UCSD-AML1 (cell line): ENCODE data around the gene SLC30A5.
"Not testable (repeated sequence)": the region's sequence is repeated elsewhere in the genome, so short reads cannot be mapped to it uniquely, and the experiment has no call there.

Experiments used
- DNase-seq: peaks from one replicate; lab custom pipeline; 2025; ENCODE audit not compliant: unreplicated experiment; lab: John Stamatoyannopoulos, UW

The SLC30A5 gene

GRCh38 chr5:69103521-69103920 lies 9.7 kb downstream of the SLC30A5 start:
- no peak for DNase-seq

GRCh38 chr5:69105996-69106906 lies 12.4 kb downstream of the SLC30A5 start:
- DNase-seq: no peak

DNA sequence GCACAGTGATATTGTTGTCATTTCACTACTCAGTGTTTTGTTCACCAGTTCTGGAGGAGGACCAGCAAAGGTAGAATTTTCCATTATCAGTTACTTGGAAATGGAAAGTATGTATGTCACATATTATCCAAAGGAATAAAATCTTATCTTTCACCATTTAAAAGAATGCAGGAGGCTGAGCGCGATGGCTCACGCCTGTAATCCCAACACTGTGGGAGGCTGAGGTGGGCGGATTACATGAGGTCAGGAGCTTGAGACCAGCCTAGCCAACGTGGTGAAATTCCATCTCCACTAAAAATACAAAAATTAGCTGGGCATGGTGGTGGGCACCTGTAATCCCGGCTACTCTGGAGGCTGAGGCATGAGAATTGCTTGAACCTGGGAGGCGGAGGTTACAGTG lies 14.6 kb downstream of the SLC30A5 start:
- not testable (repeated sequence) for DNase-seq

DNA sequence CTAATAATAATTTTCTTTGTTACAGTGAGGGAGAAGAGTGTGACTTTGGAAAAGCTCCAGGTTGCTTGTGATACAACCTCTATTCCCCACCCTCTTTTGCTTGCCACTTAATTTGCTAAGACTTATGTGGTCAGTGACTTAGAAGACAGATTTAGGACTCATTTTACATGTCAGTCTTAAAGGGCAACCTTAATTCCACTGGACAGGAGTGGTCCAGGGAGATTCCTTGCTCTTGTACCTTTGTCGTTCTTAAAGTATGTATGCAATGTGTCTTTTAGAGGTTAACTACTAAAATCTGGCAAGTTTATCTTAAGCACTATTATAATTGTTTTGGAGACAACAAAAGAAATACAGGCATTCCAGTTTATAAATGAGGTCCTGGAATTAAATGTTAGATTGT lies 20.0 kb downstream of the SLC30A5 start:
- DNase-seq: no peak

DNA sequence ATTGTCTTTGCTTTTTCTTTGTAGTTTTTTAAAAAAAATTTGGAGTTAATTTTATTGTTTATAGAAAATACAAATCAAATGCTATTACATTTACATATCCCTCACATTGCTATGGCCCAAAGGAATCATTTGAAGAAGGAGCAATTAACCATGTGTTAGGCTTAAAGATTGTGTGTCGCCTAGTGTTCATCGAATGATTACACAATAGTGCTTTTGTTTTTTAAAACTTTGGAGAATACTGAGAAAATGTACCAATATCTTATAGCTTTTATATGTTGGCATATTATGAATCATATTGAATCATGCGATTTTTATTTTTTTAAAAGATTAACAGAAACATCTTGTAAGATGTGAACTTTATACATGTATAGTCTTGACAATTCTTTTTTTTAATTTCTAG lies 21.7 kb downstream of the SLC30A5 start:
- no peak for DNase-seq

DNA sequence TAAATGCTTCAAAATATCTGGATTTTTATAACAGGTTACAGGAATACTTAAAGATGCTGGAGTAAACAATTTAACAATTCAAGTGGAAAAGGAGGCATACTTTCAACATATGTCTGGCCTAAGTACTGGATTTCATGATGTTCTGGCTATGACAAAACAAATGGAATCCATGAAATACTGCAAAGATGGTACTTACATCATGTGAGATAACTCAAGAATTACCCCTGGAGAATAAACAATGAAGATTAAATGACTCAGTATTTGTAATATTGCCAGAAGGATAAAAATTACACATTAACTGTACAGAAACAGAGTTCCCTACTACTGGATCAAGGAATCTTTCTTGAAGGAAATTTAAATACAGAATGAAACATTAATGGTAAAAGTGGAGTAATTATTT lies 35.6 kb downstream of the SLC30A5 start:
- no peak for DNase-seq

GRCh38 chr5:69130241-69130640 lies 36.4 kb downstream of the SLC30A5 start:
- DNase-seq: no peak

DNA sequence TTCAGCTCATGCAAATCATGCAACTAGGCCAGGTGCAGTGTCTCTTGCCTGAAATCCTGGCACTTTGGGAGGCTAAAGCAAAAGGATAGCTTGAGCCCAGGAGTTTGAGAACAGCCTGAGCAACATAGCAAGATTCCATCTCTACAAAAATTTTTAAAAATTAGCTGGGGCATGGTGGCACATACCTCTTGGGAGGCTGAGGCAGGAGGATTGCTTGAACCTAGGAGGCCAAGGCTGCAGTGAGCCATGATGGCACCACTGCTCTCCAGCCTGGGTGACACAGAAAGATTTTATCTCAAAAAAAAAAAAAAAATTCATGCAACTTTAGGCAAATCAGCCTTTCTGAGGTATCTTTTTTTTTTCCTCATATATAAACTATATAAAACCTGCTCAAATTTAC lies 37.5 kb downstream of the SLC30A5 start:
- no peak for DNase-seq

DNA sequence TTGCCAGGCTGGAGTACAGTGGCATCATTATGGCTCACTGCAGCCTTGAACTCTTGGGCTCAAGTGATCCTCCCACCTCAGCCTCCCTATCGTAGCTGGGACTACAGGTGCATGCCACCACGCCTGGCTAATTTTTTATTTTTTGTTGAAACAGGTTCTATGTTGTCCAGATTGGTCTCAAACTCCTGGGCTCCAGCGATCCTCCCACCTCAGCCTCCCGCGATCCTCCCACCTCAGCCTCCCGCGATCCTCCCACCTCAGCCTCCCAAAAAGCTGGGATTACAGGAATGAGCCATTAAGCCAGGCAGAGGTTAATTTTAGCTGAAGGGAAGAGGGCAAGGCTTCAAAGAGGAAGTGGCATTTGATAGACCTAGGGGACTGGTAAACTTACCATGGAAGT lies 40.3 kb downstream of the SLC30A5 start:
- no peak for DNase-seq

DNA sequence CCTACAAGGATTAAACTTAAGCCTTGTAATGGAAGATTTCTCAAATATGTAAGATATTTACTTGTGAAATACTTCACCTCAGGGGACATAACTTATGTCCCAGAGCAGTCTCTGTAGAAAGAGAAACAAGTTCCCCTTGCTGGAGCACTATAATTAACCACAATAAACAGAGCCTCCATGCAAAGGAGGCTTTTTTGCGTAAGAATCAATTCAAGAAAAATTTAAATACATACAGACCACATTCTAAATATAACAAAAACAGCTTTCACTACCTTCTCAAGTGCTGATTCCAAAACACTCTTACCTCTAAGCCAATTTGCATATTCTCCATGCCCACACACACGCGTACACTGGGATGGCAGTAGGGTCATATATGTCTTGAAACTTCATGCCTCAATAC lies 42.5 kb downstream of the SLC30A5 start:
- DNase-seq: no peak

GRCh38 chr5:69137208-69137607 lies 43.4 kb downstream of the SLC30A5 start:
- not testable (repeated sequence) for DNase-seq

DNA sequence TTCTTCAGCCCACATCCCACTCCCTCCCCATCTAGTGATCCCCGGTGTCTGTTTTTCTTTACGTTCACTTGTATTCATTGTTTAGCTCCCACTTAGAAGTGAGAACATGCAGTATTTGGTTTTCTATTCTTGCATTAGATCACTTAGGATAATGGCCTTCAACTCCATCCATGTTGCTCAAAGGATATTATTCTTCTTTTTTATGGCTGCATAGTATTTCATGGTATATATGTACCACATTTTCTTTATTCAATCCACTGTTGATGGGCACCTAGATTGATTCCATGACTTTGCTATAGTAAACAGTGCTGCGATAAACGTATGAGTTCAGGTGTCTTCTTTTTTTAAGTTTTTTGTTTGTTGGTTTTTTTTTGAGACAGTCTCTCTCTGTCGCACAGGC lies 44.0 kb downstream of the SLC30A5 start:
- no peak for DNase-seq

- DNase-seq: no peak
These were observed 45.0 kb downstream of the SLC30A5 start for GRCh38 chr5:69138766-69139165.

GRCh38 chr5:69140239-69140638 lies 46.4 kb downstream of the SLC30A5 start:
- not testable (repeated sequence) for DNase-seq

GRCh38 chr5:69140827-69141226 lies 47.0 kb downstream of the SLC30A5 start:
- no peak for DNase-seq

DNA sequence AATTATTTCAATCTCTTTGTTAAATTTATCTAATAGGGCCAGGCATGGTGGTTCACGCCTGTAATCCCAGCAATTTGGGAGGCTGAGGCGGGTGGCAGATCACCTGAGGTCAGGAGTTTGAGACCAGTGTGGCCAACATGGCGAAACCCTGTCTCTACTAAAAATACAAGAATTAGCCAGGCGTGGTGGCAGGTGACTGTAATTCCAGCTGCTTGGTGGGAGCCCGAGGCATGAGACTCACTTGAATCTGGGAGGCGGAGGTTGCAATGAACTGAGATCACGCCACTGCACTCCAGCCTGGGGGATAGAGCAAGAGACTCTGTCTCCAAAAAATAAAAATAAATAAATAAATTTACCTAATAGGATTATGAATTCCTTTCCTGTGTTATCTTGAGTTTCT lies 54.8 kb downstream of the SLC30A5 start:
- DNase-seq: not testable (repeated sequence)

GRCh38 chr5:69148981-69149675 lies 55.3 kb downstream of the SLC30A5 start:
- DNase-seq: no peak

DNA sequence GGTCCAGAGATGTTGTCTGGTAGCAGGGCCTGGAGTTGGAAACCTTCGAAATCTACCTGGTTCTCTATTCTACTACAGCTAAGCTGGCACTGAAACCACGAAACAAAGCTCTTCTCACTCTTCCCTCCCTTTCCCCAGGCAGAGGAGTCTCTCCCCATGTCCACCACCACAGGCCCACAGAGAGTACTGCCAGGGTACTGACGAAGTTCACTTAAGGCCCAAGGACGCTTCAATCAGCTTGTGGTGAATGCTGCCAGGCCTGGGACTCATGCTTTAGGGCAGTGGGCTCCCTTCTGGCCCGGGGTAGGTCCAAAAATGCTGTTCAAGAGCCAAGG lies 55.8 kb downstream of the SLC30A5 start:
- no peak for DNase-seq

DNA sequence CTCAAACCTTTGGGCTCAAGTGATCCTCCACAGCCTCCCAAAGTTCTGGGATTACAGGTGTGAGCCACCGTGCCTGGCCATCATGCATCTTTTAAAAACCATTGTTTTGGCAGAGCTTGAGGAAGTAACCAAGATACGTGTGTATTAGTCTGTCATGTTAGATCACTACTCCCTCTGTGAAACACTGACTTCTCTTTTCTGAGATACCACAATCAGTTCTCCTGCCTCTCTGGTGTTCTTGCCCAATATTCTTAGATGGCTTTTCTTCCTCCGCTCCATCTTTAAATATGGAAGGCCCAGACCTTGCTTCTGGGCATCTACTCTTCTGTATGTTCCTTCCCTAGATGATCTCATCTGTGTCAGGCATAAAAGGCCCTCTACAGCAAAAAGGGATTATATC lies 58.9 kb downstream of the SLC30A5 start:
- DNase-seq: no peak

GRCh38 chr5:69156456-69156855 lies 62.6 kb downstream of the SLC30A5 start:
- no peak for DNase-seq

DNA sequence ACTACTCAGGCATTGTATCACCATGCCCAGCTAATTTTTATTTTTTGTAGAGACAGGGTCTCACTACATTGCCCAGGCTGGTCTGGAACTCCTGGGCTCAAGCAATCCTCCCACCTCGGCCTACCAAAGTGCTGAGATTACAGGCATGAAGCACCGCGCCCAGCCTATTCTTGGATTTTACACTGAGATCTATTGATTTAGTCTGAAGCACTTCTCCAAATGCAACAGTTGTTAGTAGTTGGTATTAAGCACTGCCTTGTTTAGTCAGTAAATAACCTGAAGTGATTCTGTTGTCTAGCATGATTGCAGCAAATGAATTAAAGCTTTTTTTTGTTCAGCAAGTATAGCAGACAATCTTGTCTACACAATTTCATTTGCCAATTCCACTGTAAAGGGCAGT lies 64.2 kb downstream of the SLC30A5 start:
- no peak for DNase-seq

GRCh38 chr5:69160651-69161050 lies 66.8 kb downstream of the SLC30A5 start:
- no peak for DNase-seq
